GM21515 (cell line): Measurements from ENCODE around the gene ADAMTS13.

Experiments used
- ATAC-seq: cut with Tn5 transposase; IDR thresholded peaks from one replicate; pipeline ENCODE4 v1.9.1; 2021; ENCODE audit not compliant: unreplicated experiment

The ADAMTS13 gene

GRCh38 chr9:133452562-133452961 is 30.4 kb downstream of the ADAMTS13 start:
- no peak for ATAC-seq

DNA sequence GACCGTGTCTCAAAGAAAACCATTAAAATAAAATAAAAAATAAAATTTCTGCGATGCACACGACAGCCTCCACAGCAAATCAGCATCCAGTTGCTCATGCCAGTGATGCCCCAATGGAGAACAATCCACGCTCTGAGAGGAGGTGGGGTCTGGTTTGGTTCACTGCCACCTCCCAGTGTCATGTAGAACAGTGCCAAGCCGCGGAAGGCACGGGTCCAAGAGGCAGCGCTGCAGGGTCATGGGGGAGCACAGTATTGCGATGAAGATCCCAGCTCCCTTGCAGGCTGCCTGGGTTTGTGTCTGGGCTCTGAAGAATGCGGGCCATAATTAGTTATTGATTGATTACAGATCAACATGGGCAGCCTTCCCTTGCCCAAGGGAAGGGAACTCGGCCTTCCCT is 31.5 kb downstream of the ADAMTS13 start:
- no peak for ATAC-seq

- no peak for ATAC-seq
Measured at GRCh38 chr9:133454325-133454724, 32.2 kb downstream of the ADAMTS13 start.

GRCh38 chr9:133454943-133455673 is 32.9 kb downstream of the ADAMTS13 start:
- no peak for ATAC-seq

DNA sequence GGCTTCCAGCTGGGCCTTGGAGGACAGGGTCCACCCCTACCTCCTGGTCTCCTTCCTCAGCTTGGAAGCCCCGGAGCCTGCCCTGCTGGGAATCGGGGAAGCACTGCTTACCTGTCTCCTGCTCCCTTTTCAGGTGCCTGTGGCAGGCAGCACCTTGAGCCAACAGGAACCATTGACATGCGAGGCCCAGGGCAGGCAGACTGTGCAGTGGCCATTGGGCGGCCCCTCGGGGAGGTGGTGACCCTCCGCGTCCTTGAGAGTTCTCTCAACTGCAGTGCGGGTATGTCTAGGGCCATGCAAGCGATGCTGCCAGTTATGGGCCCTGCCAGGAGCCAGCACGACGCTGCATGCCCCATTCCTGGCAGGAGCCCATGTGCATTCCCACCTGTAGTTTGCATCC is 33.8 kb downstream of the ADAMTS13 start:
- ATAC-seq: no peak

GRCh38 chr9:133456409-133456808 is 34.2 kb downstream of the ADAMTS13 start:
- no peak for ATAC-seq

DNA sequence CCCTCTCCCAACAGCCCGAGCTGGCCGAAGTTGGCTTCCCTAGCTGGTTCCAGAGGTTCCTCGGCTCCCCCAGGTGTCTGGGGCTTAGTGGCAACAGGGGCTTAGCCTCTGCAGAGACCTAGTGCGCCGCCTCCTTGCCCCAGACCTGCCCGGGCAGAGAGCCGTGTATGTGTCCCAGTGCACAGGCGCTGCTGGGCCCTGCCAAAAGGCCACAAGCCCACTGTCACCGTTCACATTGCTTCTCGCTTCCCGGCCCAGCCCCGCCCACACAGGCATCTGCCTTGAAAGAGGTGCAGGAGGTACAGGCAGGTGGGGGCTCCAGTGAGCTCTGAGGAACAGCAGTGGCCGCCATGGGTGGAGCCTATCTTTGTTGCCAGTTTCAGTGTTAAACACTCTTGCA is 35.1 kb downstream of the ADAMTS13 start:
- no peak for ATAC-seq

DNA sequence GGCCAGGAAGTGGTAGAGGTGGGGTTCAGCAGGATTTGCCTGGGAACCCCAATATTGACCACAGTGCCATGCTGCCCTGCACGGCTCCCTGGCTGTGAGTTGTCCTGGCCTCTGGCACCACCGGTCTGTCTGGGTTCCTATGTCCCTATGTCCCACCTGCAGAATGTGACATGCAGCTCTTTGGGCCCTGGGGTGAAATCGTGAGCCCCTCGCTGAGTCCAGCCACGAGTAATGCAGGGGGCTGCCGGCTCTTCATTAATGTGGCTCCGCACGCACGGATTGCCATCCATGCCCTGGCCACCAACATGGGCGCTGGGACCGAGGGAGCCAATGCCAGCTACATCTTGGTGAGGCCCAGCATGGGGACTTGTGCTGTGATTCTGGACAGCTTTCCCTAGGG is 35.6 kb downstream of the ADAMTS13 start:
- no peak for ATAC-seq

- no peak for ATAC-seq
Measured at GRCh38 chr9:133458643-133459312, 36.6 kb downstream of the ADAMTS13 start.

DNA sequence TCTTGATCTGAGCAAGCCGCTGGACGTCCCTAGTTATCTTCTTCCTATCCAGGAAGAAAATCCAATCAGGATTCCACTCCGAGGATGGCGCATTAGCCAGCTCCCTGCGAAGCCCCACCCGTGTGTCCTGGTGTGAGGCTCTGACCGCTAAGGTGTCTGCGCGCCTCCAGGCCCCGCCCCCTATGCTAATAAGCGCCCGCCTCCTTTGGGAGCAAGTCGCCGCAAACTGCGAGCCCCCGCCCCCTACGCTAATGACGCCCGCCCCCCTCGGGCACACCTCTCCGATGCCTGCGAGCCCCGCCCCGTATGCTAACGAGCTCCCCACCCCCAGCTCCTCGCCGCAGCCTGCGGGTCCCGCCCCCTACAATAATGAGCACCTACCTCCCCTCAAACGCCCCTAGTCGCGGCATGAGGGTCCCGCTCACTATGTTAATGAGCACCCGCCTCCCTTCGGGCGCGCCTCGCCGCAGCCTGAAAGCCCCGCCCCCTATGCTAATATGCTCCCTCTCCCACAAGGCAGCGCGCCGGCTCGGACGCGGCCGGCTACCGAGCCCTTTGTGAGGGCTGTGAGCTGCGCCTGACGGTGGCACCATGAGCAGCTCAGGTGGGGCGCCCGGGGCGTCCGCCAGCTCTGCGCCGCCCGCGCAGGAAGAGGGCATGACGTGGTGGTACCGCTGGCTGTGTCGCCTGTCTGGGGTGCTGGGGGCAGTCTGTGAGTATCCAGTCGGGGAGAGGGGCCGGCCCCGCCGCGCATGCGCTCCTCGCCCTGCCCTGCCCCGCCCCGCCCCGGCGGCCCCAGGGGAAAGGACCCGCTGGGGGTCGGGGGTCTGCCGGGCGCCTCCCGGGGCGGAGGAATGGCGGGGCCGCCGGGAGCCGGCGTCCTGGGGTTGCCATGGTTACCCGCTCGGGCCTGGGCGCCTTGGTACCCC is 37.6 kb downstream of the ADAMTS13 start, which contains the start of gene CACFD1:
Gene CACFD1 (plus strand): TSS at position 503 of the 929 bp plus-strand sequence. CDS start 89 bp downstream, at position 592.
- ATAC-seq: peak; percentile 63

- ATAC-seq: peak; percentile 15
Measured at GRCh38 chr9:133460405-133461175, 38.4 kb downstream of the ADAMTS13 start.

DNA sequence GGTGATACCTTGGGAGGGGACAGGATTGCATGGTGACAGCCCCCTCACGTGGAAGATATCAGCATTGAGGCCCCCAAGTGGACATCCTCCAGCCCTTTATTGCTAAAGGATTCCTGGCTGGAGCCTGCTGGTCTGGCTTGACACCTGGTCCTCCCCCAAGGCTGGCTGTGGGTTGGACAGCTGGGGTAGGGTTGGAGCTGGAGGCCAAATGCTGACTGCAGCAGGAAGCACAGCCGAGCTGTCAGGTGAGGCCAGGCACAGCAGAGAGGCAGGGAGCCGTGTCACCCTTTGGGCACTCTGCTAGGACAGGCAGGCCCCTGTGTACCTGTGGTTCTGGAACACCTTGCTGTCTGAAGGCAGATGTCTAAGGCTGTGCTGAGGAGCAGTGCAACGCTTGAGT is 39.8 kb downstream of the ADAMTS13 start:
- ATAC-seq: no peak

DNA sequence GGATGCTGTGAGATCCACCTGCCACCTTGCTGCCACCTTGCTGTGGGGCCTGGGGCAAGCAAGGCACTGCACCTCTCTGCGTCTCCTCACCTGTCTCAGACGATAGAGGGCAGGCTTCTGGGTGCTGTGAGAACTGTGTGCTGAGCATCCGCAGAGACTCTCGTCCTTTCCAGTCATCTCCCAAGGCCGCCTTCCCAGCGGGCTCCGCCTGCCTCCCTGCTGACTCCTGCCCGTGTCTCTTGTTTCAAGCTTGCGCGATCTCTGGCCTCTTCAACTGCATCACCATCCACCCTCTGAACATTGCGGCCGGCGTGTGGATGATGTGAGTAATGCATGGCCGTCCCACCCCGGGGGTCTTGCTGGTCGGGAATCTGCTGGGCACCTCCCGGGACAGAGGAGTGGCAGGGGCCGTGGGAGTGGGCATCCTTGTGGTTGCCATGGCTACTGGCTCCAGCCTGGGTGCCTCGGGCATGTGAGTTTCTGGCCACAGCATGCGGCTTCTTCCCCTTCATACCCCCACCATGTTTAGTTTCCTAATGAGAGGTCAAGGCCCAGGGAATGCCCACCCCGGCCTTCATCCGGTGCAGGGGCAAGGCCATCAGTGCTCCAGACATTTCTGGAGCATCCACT is 41.2 kb downstream of the ADAMTS13 start:
- no peak for ATAC-seq

- ATAC-seq: no peak
Measured at GRCh38 chr9:133463864-133464615, 41.9 kb downstream of the ADAMTS13 start.

DNA sequence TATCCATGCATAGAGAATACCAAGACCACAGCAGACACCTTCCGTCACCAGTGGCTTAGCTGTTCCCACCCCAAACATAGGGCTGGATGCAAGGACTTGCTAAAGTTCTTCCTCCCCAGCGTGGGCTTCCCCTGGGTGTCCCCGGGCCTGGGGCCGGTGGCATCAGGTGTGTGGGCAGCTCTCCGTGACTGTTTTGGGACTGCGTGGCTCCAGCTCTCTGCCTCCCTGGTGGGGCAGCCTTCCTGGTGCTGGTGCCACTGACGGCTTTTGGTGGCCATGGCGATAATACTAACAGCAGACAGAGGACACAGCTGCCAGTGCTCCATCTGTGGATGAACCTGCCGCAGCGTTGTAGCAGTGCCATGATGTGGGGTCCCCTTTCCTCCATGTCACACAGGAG is 42.5 kb downstream of the ADAMTS13 start:
- ATAC-seq: no peak

DNA sequence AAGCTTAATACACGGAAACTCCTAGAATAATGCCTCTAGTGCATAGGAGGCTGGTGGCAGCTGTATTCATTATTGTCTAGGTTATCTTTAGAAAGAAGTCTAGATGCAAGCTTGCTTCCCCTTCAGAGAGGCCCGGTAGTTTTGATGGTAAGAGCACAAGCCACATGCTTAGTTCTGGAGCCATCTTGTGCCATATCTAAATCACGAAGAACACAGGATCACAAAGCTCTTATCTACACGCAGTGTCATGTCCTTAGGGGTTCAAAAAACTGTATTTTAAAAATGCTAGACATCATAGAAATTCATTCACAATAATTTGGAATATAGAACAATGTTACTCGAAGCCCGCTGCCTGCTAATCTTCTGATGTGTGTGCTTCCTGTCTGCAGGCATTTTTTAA is 43.8 kb downstream of the ADAMTS13 start:
- no peak for ATAC-seq

DNA sequence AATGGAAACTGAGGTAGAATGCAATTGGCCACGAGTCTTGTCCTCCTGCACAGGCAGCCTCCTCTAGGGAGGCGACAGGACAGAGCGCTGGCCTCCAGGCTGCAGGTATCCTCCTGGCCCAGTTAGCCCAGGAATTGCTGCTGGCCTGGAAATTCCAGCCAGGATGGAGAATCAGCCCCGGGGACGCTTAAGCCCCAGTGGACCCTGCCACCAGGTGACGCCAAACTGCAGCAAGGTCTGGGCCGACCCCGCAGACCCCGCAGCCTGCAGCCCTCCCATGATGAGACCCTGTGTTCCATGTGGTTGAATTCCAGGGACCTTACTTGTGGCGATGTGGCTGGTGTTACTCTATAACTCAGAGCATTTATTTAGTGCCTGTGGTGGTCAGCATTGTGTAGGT is 44.9 kb downstream of the ADAMTS13 start:
- ATAC-seq: no peak

- no peak for ATAC-seq
Measured at GRCh38 chr9:133468374-133468773, 46.2 kb downstream of the ADAMTS13 start.

- no peak for ATAC-seq
Measured at GRCh38 chr9:133468777-133469421, 46.7 kb downstream of the ADAMTS13 start.
